HG03196 (cell line): ENCODE data around the gene EIF4E3.

Experiments
- ATAC-seq: cut with Tn5 transposase; IDR thresholded peaks from one replicate; pipeline ENCODE4 v1.9.1; 2021; ENCODE audit not compliant: unreplicated experiment

EIF4E3 gene

GRCh38 chr3:71723452-71724170, 1.6 kb downstream of the EIF4E3 start:
- peak; percentile 42 for ATAC-seq

DNA sequence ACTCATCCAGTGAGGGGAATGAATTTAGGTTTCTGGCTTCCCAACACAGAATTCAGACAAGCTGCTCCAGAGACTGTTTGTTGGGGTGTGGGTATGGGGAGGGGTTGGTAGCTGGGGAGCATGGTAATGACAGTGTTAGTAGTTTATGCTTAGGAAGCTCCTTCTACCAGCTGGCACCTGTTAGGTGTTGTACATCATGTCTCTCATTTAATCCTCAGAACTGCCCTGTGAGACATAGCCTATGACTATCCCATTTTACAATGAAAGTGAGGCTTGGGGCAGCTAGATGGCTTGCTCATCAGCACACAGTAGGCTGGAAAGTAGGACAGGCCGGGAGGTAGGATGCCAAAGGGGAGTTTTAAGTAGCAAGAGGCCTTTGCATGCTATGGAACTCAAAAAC, 2.5 kb downstream of the EIF4E3 start:
- ATAC-seq: no peak

DNA sequence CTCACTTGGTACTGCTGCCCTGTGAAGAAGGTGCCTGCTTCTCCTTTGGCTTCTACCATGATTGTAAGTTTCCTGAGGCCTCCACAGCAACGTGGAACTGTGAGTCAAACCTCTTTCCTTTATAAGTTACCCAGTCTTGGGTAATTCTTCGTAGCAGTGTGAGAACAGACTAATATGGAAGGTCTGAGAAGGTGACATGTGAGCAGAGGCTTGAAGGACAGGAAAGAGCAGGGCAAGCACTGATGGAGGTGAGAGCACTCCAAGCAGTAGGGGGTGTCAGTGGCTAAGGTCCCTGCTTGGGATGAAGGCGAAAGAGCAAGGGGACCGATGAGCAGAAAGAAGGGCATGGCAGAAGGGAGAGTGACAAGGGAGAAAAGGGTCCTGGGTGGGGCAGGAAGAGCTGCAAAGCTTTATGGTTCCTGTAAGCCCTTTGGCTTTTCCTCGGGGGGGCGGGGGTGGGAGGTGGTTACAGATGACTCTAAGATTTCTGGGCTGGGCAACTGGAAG, 3.5 kb downstream of the EIF4E3 start:
- no peak for ATAC-seq

GRCh38 chr3:71721002-71721401, 4.2 kb downstream of the EIF4E3 start:
- ATAC-seq: no peak

GRCh38 chr3:71718072-71718471, 7.1 kb downstream of the EIF4E3 start:
- no peak for ATAC-seq

DNA sequence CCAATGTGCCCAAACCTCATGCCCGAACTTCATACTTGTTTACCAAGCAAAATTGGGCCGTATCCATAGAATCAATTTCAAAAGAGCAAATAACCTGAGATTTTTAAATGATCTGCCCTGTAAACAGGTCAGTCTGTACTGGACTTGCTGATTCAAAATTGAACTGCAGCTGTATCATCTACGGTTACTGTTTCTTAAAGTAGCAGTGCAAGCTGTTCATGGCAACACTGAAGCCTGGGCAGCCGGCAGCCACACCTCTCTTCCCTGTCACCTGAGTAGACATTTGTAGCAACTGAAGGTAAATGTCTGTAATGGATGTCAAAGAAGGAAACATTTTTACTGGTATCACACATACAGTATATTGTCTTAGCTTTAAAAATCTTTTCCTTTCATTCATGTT, 10.6 kb downstream of the EIF4E3 start:
- no peak for ATAC-seq

- no peak for ATAC-seq
Observed at GRCh38 chr3:71713041-71713440, 12.2 kb downstream of the EIF4E3 start.

- no peak for ATAC-seq
Observed at GRCh38 chr3:71710906-71711494, 14.2 kb downstream of the EIF4E3 start.

- no peak for ATAC-seq
Observed at GRCh38 chr3:71709908-71710511, 15.2 kb downstream of the EIF4E3 start.

GRCh38 chr3:71708476-71709105, 16.6 kb downstream of the EIF4E3 start:
- no peak for ATAC-seq

GRCh38 chr3:71707595-71707994, 17.6 kb downstream of the EIF4E3 start:
- no peak for ATAC-seq

GRCh38 chr3:71705681-71706080, 19.5 kb downstream of the EIF4E3 start:
- no peak for ATAC-seq

DNA sequence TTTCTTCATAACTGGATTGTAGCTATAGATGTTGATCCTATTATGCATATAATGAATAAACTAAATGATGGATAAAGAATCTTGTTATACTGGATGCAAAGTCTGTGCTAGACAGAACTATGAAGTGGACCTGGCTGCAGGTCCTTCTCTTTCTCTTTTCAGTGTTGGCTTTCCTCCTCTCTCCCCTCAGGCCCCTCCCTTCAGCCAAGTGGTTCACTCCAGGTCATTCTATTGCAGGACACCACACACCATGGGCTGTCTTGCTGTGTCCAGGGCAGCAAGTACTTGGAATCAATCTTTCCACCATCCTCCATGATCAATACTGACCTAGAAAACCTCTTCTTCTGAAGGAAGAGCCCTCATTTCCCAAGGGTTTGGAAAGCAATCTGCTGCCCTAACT, 20.3 kb downstream of the EIF4E3 start:
- ATAC-seq: no peak

DNA sequence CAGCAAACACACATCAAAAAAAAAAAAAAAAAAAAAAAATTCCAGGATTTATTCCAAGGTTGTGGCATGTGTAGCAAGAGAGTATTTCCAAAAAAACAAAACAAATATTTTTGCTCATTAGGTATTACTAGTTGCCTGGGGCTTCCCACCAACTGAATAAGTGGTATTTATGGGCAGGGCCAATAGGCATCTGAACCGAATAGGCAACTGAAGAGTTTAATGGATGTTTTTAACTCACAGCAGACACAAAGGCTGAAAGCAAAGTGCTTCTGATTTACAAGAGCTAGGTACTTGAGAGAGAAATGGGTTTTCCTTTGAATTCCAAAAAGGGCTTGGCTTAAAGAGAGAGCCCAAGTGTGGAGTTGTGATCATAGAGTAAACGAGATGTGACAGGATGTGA, 21.4 kb downstream of the EIF4E3 start:
- ATAC-seq: no peak

GRCh38 chr3:71702131-71703024, 22.8 kb downstream of the EIF4E3 start:
- no peak for ATAC-seq

DNA sequence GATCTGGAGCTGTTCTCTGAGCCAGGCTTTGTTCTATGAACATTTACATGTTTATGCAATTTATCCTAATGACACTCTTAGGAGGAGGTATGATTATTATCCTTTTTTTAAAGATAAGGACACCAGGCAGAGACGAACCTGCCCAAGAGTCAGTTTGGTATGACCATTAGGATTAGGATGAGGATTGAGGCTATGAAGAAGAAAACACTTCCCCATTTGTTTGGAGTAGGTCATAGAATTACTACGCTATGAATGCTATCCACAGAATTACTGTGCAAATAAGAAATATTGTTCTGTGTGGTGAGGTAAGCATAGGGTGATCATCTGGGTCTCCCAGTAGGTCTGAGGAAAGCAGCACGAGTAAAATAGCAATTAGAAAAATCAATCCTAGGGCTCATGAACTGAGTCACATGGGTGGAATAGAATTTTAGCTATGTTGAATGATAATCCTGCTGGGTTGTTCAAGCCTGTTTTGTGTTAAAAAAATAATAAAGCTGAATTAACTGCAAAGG, 23.9 kb downstream of the EIF4E3 start:
- no peak for ATAC-seq

DNA sequence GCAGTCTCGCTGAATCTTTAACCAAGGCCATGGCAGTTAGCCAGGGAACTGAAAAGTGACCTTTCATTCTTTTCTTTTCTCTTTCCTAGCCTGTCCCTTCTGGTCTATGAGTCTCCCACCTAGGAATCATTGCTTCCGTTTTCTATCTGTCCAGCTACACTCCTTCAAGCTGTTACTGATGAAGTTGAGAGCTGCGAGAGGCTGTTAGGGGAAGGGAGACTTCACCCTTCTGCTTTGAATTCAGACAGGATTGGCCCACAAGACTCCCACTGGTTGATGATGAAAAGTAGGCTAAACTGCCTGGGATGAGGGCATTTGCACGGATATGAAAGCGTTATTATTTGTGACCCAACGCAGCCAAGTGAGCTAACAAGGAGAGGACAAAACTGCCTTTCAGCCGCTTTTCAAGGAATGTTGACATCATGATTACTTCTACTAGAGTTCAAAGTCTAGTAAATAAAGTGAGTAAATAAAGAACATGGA, 30.2 kb downstream of the EIF4E3 start:
- ATAC-seq: no peak

DNA sequence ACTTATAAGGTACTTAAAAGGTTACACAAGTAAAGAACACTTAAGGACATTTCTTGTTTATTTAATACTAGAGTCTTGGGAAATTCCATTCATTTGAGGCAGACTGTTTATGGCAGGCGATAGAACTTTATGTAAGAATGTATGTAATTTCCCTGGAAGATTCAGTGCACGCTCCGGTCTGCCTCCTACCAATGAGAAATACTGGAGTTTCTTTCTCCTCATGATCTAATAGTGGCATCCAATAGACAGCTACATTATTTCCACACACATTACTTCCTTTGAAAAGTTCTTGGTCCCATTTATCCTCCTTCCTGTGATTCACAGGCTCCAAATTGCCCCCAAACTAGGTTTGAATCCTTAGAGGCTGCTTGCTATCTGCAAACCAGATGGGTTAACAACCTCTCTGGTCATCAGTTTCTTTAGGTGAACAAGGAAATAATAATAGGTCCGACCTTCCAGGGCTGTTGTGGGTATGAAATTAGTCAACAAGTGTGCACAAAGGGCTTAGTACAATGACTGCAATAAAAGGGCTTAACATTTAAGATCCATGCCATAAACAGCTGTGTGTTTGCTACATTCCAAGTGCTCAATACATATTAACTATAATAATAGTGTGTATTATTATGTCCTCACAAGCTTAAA, 30.7 kb downstream of the EIF4E3 start:
- ATAC-seq: no peak

- no peak for ATAC-seq
Observed at GRCh38 chr3:71693641-71694040, 31.6 kb downstream of the EIF4E3 start.

- no peak for ATAC-seq
Observed at GRCh38 chr3:71692139-71692538, 33.1 kb downstream of the EIF4E3 start.
